HG02759 (cell line): Measurements from ENCODE around the gene USP9X.
A peak's percentile ranks its signal among the peaks of the same experiment; 100 is the strongest.
"Not testable (repeated sequence)": the region's sequence is repeated elsewhere in the genome, so short reads cannot be mapped to it uniquely, and the experiment has no call there.

Experiments
- ATAC-seq: cut with Tn5 transposase; IDR thresholded peaks from one replicate; pipeline ENCODE4 v1.9.1; 2021; ENCODE audit warnings: mild to moderate bottlenecking, moderate library complexity; ENCODE audit not compliant: unreplicated experiment

Gene USP9X

GRCh38 chrX:41084893-41085511 is at the start of gene USP9X:
TSS of gene USP9X (plus strand) at chrX:41085445. CDS start at chrX:41123629, 38,184 bp downstream.
- peak; percentile 58 for ATAC-seq

- ATAC-seq: no peak
Measured at GRCh38 chrX:41035582-41035981, 49.7 kb upstream of the USP9X start.

- ATAC-seq: no peak
Measured at GRCh38 chrX:41036668-41037326, 48.4 kb upstream of the USP9X start.

GRCh38 chrX:41043196-41043595 is 42.0 kb upstream of the USP9X start:
- ATAC-seq: no peak

GRCh38 chrX:41043674-41044345 is 41.4 kb upstream of the USP9X start:
- ATAC-seq: no peak

GRCh38 chrX:41045960-41046567 is 39.2 kb upstream of the USP9X start:
- no peak for ATAC-seq

- no peak for ATAC-seq
Measured at GRCh38 chrX:41047878-41048534, 37.2 kb upstream of the USP9X start.

- ATAC-seq: no peak
Measured at GRCh38 chrX:41050359-41050758, 34.9 kb upstream of the USP9X start.

GRCh38 chrX:41051288-41051687 is 34.0 kb upstream of the USP9X start:
- no peak for ATAC-seq

GRCh38 chrX:41055740-41056139 is 29.5 kb upstream of the USP9X start:
- ATAC-seq: no peak

- not testable (repeated sequence) for ATAC-seq
Measured at GRCh38 chrX:41063276-41063675, 22.0 kb upstream of the USP9X start.

- ATAC-seq: no peak
Measured at GRCh38 chrX:41064018-41064417, 21.2 kb upstream of the USP9X start.

GRCh38 chrX:41066391-41066790 is 18.9 kb upstream of the USP9X start:
- ATAC-seq: no peak

- ATAC-seq: no peak
Measured at GRCh38 chrX:41066969-41067368, 18.3 kb upstream of the USP9X start.

GRCh38 chrX:41067721-41068120 is 17.5 kb upstream of the USP9X start:
- no peak for ATAC-seq

GRCh38 chrX:41076742-41077141 is 8.5 kb upstream of the USP9X start:
- ATAC-seq: no peak

- ATAC-seq: no peak
Measured at GRCh38 chrX:41081821-41082220, 3.4 kb upstream of the USP9X start.

- ATAC-seq: no peak
Measured at GRCh38 chrX:41082783-41083182, 2.5 kb upstream of the USP9X start.

- peak; percentile 63 for ATAC-seq
Measured at GRCh38 chrX:41084044-41084892, 977 bp upstream of the USP9X start.

- ATAC-seq: peak; percentile 29
Measured at GRCh38 chrX:41085512-41085877, 250 bp downstream of the USP9X start.
